Keratinocyte (primary cell): ENCODE measurements around the gene HOPX.

Experiments used
- CTCF ChIP-seq, 3 experiments: IDR thresholded peaks in 1 of 3; conservative IDR thresholded peaks in 1 of 3; optimal IDR thresholded peaks in 1 of 3; 2 replicates in 2 of 3; 3 replicates in 1 of 3; pipeline versions ENCODE3 to v1.5.1; 2011; ENCODE audit warnings: low read length in 3 of 3, mild to moderate bottlenecking in 3 of 3, moderate library complexity in 2 of 3, control low read depth in 1 of 3, inconsistent platforms in 1 of 3; ENCODE audit not compliant: insufficient read depth in 2 of 3; ENCODE audit errors: extremely low read depth in 1 of 3
- EZH2 ChIP-seq: IDR thresholded peaks from one replicate; pipeline ENCODE4 v1.6.1; 2012; ENCODE audit warnings: inconsistent platforms, mild to moderate bottlenecking, low read length, moderate library complexity

GRCh38 chr4:56668267-56668666 is 12.8 kb downstream of the HOPX start:
- TF ChIP-seq CTCF (optimal IDR thresholded peaks at IDR 0.05 in 1 of 3, IDR thresholded peaks at IDR 0.05 in 1 of 3, conservative IDR thresholded peaks at IDR 0.05 in 1 of 3; ENCODE audit: extremely low read depth in 1 of 3, insufficient read depth in 2 of 3, low read length in 3 of 3) (peak; percentile 37 to 56 (median 50)), EZH2 (no peak)
